ENCODE measurements around the gene WDR91.

Gene WDR91

GRCh38 chr7:135211179-135211945 lies at the start of gene WDR91:
Gene WDR91, minus strand, starts transcription at chr7:135211526. Its CDS starts 24 bp downstream, at chr7:135211502.
- DNase-seq (ENCODE audit: low read depth): peak; percentile 86
- H3K4me3 ChIP-seq (ENCODE audit: control insufficient read depth, low read depth, low read length): peak within 1 kb of the TSS; percentile 80
- no peak for TF ChIP-seq CTCF (conservative IDR thresholded peaks at IDR 0.05; ENCODE audit: control insufficient read depth, insufficient read depth, low read depth, low read length)

GRCh38 chr7:135260470-135260869 lies 49.1 kb upstream of the WDR91 start:
- TF ChIP-seq CTCF (conservative IDR thresholded peaks at IDR 0.05; ENCODE audit: control insufficient read depth, insufficient read depth, low read depth, low read length): no peak
- H3K4me3 ChIP-seq (ENCODE audit: control insufficient read depth, low read depth, low read length): no peak overlapping the region
- DNase-seq (ENCODE audit: low read depth): no peak

GRCh38 chr7:135259702-135260101 lies 48.4 kb upstream of the WDR91 start:
- no peak for DNase-seq (ENCODE audit: low read depth)
- H3K4me3 ChIP-seq (ENCODE audit: control insufficient read depth, low read depth, low read length): no peak overlapping the region
- TF ChIP-seq CTCF (conservative IDR thresholded peaks at IDR 0.05; ENCODE audit: control insufficient read depth, insufficient read depth, low read depth, low read length): no peak

- no peak for TF ChIP-seq CTCF (conservative IDR thresholded peaks at IDR 0.05; ENCODE audit: control insufficient read depth, insufficient read depth, low read depth, low read length)
- H3K4me3 ChIP-seq (ENCODE audit: control insufficient read depth, low read depth, low read length): no peak overlapping the region
Observed at GRCh38 chr7:135258585-135258984, 47.3 kb upstream of the WDR91 start.

GRCh38 chr7:135257790-135258189 lies 46.5 kb upstream of the WDR91 start:
- no peak for DNase-seq (ENCODE audit: low read depth)
- H3K4me3 ChIP-seq (ENCODE audit: control insufficient read depth, low read depth, low read length): no peak overlapping the region
- TF ChIP-seq CTCF (conservative IDR thresholded peaks at IDR 0.05; ENCODE audit: control insufficient read depth, insufficient read depth, low read depth, low read length): no peak

More at GRCh38 chr7:135258585-135258984, 47.3 kb upstream of the WDR91 start:
- DNase-seq (ENCODE audit: low read depth): no peak

- peak; percentile 79 for DNase-seq (ENCODE audit: low read depth)
Observed at GRCh38 chr7:135253851-135254771, 42.8 kb upstream of the WDR91 start.

More at GRCh38 chr7:135253851-135254771, 42.8 kb upstream of the WDR91 start:
- H3K4me3 ChIP-seq (ENCODE audit: control insufficient read depth, low read depth, low read length): no peak overlapping the region
- TF ChIP-seq CTCF (conservative IDR thresholded peaks at IDR 0.05; ENCODE audit: control insufficient read depth, insufficient read depth, low read depth, low read length): no peak
